Activated T-cell treated with anti-CD3 and anti-CD28 coated beads for 4 hours (primary cell): Measurements from ENCODE around the gene PRPF38A.
"Not testable (repeated sequence)": the region's sequence is repeated elsewhere in the genome, so short reads cannot be mapped to it uniquely, and the experiment has no call there.

Experiments
- DNase-seq: peaks from one replicate; pipeline ENCODE4 v3.0.0-alpha.2; 2020

PRPF38A gene, protein sequence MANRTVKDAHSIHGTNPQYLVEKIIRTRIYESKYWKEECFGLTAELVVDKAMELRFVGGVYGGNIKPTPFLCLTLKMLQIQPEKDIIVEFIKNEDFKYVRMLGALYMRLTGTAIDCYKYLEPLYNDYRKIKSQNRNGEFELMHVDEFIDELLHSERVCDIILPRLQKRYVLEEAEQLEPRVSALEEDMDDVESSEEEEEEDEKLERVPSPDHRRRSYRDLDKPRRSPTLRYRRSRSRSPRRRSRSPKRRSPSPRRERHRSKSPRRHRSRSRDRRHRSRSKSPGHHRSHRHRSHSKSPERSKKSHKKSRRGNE

DNA sequence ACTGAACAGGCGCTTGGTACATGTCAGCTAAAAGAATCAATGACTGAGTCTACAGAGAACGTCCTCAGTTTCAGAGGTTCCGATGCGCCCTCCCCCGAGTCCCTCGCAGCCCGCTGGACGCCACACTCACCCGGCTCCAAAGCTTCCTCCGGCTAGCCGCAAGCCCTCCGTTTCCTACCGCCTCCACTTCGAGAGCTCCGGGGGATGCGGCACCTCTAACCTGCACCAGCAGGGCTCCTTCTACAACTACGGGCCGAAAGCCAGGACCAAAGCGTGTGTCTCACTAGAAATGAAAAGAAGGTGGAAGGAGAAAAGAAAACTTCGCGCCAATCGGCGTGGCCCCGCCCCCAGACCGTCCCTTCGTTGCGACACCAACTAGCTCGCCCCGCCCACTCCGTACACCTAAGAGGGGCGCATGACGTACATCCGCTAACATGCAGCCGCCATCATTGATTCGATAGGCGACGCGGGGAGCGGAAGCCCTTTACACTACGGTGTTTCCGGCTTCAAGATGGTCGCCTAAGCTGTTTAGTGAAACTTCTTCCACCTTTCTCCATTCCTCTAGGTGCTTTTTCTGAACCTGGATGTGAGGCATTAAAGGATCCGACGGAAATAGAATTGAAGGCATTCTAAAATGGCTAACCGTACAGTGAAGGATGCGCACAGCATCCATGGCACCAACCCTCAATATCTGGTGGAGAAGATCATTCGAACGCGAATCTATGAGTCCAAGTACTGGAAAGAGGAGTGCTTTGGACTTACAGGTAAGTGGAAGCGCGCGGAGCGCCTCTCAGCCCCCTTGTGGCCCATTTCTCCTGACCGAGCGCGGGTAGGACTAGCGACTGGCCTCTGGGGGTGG is at the start of gene PRPF38A, which contains the start of gene ORC1:
TSS of gene PRPF38A (plus strand) at position 487 of the 859 bp plus-strand sequence. CDS start at position 635, 148 bp downstream.
TSS of gene ORC1 (minus strand) at position 308 of the 859 bp plus-strand sequence. CDS start 2,200 bp downstream, outside the sequence.
- DNase-seq, result peak; percentile 98

DNA sequence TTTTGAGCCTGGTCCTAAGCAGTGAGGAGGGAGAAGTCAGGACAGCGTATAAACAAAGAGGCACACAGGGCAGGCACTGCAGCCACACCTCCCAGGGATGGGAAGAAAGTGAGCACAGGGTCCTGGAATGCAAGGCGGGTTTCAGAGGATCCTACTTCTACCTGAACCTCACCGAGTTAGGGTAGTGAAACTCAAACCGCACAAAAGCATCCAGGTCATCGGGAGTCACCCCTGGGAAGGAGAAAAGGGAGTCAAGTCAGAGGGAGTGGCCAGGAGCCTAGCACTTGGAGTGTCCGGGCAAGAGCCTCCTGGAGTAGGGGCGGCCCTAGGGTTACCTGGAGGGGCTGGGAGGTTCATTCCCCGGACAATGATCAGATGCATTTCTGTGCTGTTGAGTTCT is 49.0 kb upstream of the PRPF38A start:
- DNase-seq, result no peak

DNA sequence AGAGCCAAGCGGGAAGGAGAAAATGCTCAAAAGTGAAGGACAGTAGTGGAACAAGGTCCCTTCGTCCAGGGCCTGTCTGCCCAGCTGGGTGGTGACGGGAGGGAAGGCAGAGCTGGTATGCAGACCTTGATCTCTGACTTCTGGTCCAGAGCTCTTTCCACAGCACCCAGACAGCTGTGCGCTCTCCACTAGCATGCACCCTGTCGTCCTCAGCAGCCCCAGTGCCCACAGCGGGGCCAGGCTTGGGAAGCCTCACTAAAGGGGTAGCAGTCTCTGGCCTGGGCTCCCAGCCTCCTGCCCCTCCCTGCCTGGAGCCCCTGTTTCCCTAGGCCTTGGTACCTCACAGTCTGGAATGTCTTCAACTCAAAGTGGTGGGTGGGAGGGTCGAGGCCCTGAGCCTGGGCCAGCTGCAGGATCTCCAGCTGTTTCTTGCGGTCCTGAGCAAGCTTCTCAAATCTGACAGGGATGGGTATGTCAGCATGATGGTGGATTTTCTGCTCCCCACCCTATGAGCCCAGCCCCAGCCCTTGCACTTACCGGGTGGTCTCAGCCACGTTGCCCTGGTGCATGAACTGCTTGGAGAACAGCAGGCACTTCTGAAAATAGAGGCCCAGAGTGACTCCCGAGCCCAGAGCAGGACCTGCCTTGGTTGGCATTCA is 48.4 kb upstream of the PRPF38A start:
- DNase-seq, result no peak

DNA sequence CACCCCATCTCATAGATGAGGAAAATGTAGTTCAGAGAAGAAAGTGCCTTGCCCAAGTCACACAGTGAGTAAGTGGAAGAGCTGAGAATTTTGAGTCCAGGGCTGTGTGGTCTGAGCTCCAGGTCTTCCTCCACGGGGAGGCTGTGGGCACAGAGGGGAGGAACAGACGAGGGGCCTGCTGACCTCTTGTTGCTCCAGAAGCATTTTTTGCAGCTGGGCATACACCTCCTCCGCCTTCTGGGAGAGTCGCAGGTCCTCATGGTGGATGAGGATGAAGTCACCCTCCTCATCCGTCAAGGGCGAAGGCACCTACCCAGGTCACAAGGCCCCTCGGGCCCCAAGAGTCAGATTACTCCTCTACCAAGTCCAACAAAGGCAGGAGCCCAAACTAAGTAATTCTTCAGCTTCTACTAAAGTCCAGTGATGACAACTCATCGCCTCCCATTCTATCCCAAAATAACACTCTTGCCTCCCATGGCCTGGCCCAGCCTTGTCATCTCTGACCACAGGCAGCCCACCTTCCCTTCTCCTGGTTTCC is 47.5 kb upstream of the PRPF38A start:
- DNase-seq, result no peak

DNA sequence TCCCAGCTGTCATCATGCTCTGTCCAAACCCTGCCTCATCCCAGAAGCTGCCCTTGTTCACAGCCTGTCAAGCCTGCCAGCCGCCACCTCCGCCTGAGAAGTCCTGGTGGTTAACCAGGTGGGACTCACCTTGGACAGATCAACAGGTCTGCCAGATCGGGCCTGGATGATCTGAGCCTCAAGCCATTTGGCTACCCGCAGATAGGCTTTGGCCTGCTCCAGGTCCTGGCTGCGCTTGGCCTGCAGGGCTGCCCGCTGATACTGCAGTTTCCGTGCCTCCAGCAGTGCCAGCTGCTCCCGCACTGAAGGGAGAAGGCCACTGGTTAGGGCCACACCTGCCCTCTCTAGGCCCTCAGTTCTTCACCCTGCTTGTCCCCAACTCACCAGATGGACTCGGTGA is 47.0 kb upstream of the PRPF38A start:
- no peak for DNase-seq

DNA sequence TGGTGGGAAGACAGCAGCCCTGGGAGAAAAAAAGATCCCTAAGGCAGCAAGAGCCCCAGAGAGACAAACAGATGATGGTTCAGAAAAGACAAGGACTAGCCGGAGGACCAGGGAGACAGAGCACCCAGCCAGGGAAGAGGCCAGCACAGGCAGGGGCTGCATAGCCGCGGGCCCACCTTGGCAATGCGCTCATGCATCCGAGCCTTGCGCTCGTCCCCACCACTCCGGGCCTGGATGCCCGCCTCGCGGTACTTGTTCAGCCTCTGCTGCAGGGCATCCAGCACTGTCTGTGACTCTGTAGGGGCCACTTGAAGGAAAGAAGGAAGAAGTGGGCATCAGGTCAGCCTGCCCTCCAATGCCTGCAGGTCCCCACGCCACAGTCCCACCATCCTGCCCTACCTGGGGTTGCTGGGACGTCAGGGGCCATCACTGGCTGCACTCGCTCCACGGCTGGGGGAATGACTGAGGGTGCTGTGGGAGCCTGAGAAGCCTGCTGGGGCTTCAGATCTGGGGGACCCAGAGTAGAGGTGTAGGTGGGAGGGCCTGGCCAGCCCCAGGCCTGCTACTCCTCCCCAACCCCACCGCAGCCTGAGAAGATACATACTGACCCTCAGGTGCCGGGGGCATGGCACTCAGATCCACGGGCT is 45.4 kb upstream of the PRPF38A start:
- DNase-seq, result no peak

DNA sequence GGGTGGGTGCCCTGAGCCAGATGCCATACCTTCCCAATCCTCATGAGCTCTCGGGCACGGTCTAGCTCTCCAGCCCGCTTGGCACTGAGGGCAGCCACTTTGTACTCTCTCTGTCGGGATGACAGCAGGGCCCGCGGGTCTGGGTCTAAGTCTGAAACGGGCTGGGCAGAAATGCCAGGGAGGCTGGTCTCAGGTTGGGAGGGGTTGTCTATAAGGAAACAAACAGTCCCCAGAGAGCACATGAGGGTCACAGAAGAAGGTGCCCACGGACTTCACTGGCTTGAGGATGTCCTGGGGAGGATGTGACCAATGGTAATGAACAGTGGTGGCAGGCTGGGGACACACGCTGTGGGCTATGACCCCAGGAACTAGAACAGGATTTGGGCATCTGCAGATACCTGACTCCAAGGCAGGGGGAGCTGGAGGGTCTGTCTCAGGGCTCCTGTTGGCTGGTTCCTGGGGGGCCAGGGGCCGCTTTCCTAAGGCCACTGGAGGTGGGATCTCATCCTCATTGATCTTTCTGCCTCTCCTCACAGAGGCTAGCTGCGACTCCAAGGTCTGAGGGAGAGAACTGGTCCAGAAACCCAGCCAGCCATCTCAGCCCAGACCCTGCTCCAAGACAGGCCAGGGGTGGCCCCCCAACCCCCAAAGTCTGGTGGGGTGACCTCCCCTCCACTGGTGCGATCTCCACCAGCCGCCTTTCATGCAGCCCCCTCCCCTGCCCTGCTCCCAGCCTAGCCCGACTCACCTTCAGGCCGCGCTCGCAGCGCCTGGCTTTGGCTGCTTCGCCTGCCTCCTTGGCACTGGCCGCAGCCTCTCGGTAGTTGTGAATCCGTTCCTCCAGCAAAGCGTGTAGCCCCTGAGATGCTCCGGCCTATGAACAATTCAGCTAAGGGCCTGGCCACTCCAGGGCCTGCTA is 44.5 kb upstream of the PRPF38A start:
- no peak for DNase-seq

DNA sequence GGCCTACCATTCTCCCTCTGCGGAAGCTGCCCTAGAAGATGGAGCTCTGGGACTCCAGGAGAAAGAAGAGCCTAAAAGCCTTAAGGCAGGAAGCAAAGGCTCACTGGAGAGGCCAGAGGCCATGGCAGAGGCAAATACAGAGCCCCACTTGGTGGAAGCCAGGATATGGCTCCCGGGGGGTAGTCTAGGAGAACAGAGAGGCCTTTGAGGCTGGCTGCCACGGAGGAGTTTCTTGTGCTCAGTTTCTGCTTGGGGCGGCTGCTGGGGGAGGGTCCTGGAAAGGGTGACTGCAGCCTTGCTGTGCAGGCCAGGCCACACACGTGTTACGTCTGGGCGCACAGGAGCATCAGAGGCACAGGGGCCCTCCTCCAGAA is 43.8 kb upstream of the PRPF38A start:
- no peak for DNase-seq

DNA sequence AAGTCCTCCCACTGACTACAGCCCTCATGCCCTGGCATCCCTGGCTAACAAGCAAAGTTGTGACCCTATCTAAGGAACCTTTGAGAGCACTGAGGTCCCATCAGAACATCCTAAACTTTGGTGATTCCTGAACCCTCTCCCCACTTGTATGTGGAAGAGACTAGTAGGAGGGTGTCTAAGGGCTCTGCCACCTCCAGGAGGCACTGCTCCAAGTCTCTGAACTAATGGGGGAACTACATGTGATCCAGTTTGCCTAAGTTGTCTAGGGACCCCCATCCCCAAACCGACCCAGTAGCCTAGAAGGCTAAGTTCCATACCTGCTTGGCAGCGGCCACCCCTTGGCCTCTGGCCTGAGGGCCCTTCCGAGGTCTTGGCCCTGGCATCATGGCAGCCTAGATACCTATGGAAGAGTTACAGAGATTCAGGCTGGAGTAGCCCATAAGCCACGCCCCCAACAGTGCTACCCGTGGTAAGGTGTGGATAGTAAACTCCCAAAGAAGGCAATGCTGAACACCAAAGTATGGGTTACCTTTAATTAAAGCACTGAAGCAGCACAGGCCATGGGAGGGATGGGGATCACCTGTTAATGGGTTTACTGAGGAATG is 40.1 kb upstream of the PRPF38A start:
- DNase-seq, result no peak

DNA sequence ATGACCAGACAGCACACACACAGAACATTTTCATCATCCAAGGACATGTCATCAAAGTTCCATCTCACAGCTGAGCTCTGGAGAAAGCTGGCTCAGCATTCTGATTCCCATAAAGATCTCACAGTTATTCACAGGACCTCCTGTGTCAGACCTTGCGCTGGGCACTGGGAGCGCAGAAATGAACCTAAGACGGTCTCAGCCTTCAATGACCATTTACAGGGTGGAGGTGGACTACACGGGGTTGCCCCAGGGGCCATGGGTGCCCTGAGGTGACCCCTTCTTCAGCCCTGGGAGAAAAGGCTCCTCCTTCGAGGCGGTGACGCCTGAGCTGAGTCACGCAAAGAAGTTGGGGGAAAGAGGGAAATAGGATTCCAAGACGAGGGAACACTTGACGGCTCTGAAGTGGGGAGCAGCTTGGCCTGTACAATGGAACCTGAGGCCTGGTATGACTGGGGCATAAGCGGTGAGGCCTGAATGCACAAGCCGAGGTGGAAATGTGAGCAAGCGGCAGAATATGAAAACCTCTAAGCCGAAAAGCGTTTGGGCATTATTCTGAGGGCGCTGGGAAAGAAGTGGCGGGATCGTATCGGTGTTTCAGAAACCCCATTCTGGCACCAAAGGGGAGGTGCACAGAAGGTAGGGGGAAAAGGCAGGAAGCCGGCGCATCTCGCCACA is 39.2 kb upstream of the PRPF38A start:
- DNase-seq, result no peak

DNA sequence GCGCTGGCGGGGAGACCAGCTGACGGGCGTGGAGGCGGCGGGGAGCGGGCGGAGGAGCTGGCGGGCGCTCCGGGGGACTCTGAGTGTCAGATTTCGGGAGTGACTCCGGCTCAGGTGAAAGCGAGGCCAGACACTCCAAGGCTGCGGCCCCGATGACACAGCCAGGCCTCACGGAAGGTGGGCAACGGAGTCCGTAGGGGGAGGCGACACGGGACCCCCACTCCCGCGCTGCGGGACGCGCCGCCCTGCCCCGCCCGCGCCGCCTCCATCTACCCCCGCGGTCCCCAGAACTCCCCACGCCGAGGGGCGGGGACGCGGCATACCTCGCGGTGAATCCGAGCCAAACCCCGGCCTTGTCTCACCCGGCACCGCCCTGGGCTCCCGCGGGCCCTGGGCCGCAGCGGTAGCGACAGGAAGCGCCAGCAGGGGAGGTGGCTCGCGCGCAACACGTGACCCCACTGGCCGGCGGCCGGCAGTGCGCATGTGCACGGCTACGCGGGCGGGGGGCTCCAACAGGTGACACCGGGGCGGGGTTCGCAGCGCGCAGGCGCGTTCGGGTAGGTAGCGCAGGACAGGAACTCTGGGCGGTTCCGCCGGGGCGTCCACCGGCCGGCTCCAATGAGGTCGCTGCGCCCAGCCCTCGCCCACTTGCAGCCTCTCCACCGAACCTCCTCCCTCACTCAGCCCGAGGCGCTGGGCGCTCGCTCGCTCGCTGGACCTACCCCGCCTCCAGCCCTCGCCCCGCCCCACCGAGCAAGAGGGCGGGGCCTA is 38.5 kb upstream of the PRPF38A start, which contains the start of gene CC2D1B:
TSS of gene CC2D1B (minus strand) at position 460 of the 771 bp plus-strand sequence. CDS start 1,585 bp downstream, outside the sequence.
- peak; percentile 97 for DNase-seq

DNA sequence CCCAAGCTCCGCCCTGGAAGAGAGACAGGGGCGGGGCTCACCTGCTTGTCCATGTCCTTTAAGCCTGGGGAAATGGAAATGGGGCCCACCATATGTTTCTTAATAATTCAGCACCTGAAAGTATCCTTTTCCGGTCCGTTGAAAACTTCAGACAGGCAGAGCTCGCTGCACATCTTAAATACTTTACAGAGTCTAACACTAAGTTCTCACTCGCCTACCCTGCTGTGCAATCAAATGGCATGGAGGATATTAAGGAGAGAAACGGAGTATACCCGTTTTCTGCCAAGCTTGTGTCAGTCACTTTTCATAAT is 37.9 kb upstream of the PRPF38A start:
- no peak for DNase-seq

DNA sequence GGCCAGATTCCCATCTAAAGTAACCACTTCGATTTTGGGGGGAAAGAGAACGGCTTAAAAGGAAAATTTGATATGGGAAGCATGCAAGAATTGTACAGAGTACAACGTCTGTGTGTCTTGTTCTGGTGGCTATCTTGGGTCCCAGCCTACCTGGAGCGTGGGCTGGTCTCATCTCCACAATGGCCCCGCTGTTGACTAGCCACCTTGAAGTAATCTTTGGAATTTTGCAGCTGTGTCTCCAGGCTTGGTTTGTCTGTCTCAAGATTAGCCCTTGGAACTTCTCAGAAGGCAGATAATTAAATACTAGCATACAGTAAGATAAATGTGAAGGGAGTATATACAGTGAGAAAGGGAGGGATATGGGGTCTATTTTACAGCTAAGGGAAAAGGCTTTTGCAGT is 37.1 kb upstream of the PRPF38A start:
- DNase-seq, result no peak

DNA sequence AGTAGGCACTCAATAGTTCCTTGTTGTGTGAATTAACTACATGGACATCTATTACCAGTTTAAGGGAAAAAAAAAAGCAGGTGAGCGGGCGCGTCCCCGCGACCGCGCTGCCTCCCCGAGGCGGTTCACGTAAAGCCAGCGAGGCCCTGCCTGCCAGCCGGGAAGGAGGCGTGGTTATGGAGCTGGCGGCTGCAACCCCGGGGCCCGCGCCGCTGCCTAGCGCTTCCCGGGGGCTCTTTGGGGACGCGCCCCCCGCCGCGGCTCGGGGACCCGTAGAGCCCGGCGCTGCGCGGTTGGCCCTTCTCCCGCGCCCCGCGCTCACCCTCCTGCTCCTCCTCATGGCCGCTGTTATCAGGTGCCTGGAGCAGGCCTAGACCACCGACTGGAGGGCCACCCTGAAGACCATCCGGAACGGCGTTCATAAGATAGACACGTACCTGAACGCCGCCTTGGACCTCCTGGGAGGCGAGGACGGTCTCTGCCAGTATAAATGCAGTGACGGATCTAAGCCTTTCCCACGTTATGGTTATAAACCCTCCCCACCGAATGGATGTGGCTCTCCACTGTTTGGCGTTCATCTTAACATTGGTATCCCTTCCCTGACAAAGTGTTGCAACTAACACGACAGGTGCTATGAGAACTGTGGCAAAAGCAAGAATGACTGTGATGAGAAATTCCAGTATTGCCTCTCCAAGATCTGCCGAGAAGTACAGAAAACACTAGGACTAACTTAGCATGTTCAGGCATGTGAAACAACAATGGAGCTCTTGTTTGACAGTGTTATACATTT is 35.8 kb upstream of the PRPF38A start:
- DNase-seq, result peak; percentile 35

DNA sequence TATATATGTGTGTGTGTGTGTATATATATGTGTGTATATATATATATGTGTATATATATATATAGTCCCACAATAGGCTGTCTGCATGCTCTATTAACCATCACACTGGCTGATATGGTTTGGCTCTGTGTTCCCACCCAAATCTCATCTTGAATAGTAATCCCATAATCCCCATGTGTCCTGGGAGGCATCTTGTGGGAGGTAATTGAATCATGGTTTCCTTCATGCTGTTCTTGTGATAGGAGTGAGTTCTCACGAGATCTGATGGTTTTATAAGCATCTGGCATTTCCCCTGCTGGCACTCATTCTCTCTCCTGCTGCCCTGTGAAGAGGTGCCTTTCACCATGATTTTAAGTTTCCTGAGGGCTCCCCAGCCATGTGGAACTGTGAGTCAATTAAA is 34.6 kb upstream of the PRPF38A start:
- DNase-seq, result not testable (repeated sequence)

DNA sequence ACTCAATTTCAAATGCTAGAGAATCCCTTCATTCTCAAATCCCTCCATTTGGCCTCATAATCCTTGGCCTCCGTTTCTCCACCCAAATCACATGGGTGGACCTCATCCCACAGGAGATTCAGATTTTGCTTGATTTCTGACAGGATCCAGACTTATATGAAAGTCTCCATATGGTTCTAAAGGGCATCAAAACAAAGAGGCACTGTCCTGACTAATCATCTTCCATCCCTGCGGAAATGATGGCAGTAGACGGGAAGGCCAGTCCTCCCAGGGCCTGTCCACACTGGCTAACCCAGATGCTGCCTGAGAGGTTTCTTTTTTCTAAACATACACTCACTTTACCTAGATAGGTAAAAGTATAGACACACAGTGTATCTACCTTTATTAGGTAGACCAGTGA is 19.0 kb upstream of the PRPF38A start:
- DNase-seq, result no peak

DNA sequence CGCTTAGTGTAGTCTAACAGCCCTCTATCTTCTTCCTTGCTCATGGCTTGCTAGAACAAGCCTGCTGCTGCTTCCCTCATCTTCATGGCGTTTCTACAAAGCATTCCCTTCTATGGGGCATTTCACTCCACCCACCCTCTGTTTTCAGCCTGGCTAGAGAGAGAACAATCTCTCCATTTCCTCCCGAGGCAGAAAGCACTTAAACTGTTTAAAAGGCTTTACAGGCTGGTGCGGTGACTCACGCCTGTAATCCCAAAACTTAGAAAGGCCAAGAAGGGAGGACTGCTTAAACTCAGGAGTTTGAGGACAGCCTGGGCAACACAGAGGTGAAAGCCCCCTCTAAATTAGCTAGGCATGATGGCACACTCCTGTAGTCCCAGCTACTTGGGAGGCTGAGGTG is 17.9 kb upstream of the PRPF38A start:
- DNase-seq, result no peak

DNA sequence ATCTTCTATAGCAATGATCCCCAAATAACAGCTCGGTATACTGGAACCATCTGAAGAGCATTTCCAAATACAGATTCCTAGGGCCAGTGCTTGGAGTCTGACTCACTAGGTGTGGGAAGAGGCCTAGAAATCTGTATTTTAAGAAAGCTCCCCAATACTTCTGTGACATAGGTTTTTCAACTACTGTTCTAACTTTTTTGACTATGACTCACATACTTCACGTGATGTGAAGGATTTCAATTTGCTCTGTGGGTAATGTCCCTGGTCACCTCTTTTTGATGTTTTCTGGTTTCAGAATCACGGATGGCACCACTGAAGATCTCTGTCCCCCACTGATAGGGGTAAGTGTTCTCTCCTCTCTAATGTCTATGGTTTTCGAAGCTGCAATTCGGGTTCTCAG is 11.2 kb upstream of the PRPF38A start:
- no peak for DNase-seq

DNA sequence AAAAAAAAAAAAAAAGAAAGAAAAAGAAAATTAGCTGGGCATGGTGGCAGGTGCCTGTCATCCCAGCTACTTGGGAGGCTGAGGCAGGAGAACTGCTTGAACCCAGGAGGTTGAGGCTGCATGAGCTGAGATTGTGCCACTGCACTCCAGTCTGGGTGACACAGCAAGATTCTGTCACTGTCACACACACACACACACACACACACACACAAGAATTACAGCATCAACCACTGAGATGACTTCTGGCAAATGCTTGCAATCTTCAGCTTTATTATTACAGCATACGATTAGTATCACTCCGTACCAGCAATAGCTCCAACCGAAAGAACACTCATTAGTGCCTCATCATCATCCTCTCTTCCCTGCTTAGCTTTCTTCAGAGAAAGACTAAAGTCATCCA is 4.8 kb upstream of the PRPF38A start:
- DNase-seq, result no peak
